A549 (cell line): ENCODE results near the gene HIC2.
"Not testable (repeated sequence)": the region's sequence is repeated elsewhere in the genome, so short reads cannot be mapped to it uniquely, and the experiment has no call there.

Experiments used
- CHD4 ChIP-seq: fragments of 200-600 bp; sonication (generic); IDR thresholded peaks from 2 replicates; pipeline ENCODE4 v1.6.1; 2016; ENCODE audit warnings: antibody characterized with exemption, mild to moderate bottlenecking, borderline replicate concordance
- CTCF ChIP-seq: fragments of >200 bp; sonication (Bioruptor Twin); formaldehyde crosslinking; IDR thresholded peaks from 3 replicates; pipeline ENCODE4 v1.5.1; 2016
- EP300 ChIP-seq, 2 experiments: fragments of >200 bp; sonication (Bioruptor Twin); formaldehyde crosslinking; IDR thresholded peaks; 2 replicates in 1 of 2; 3 replicates in 1 of 2; pipeline ENCODE4 v1.6.1; 2016 to 2017
- JUN ChIP-seq, 2 experiments: fragments of >200 bp; sonication (Bioruptor Twin); formaldehyde crosslinking; IDR thresholded peaks; 2 replicates in 1 of 2; 3 replicates in 1 of 2; pipeline ENCODE4 v1.6.1; 2016 to 2017
- KDM1A ChIP-seq: fragments of 200-600 bp; sonication (generic); IDR thresholded peaks from 2 replicates; pipeline ENCODE4 v1.6.1; 2016; ENCODE audit warnings: low read depth, mild to moderate bottlenecking
- MAX ChIP-seq: IDR thresholded peaks from 2 replicates; pipeline ENCODE4 v1.6.1; 2012
- MAZ ChIP-seq: fragments of 150-350 bp; IDR thresholded peaks from 2 replicates; pipeline ENCODE4 v1.6.1; 2014; ENCODE audit warnings: antibody characterized with exemption, low read depth, low read length, borderline replicate concordance
- MYC ChIP-seq: IDR thresholded peaks from 2 replicates; pipeline ENCODE4 v1.6.1; 2012; ENCODE audit warnings: mild to moderate bottlenecking, inconsistent platforms, low read length, improper control_type of control experiment, borderline replicate concordance
- POLR2A ChIP-seq: IDR thresholded peaks from 2 replicates; pipeline ENCODE4 v1.6.1; 2012; ENCODE audit warnings: mild to moderate bottlenecking, low read length
- REST ChIP-seq: fragments of 200-600 bp; sonication (generic); IDR thresholded peaks from 2 replicates; pipeline ENCODE4 v1.6.1; 2016; ENCODE audit warnings: antibody characterized with exemption, mild to moderate bottlenecking, moderate library complexity
- TF ChIP-seq, protein P1 (sequence below): IDR thresholded peaks from 2 replicates; pipeline ENCODE4 v1.6.1; 2012; ENCODE audit warnings: low read depth, borderline replicate concordance
- TF ChIP-seq, protein P2 (sequence below): fragments of >200 bp; sonication (Bioruptor Twin); formaldehyde crosslinking; IDR thresholded peaks from 3 replicates; pipeline ENCODE4 v1.6.1; 2016

DNA sequence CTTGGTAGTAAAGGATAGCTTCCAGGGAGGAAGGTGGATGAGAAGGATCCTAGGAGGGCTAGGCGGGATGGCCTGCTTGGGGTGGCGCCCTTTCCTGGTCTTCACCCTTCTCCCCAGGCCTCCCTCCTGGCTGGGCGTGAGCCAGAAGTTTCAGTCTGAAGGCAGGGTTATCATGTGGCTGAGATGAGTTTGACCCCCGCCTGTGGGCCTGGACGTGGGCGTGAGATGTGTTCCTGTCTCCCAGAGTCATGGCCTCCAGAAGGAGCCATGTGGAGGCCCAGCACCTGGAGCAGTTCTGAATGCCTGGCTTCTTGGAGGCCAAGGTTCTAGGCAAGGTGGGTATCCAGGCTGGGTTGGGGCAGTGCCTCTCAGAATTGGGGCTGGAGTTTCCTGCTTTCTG is 20.8 kb downstream of the HIC2 start:
- not testable (repeated sequence) for TF ChIP-seq POLR2A; MAZ; EP300 (IDR thresholded peaks at IDR 0.05); MAX; CTCF; KDM1A; MYC; JUN (IDR thresholded peaks at IDR 0.05); CHD4; REST
- TF ChIP-seq, protein P1, sequence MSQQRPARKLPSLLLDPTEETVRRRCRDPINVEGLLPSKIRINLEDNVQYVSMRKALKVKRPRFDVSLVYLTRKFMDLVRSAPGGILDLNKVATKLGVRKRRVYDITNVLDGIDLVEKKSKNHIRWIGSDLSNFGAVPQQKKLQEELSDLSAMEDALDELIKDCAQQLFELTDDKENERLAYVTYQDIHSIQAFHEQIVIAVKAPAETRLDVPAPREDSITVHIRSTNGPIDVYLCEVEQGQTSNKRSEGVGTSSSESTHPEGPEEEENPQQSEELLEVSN = not testable (repeated sequence)
- TF ChIP-seq, protein P2, sequence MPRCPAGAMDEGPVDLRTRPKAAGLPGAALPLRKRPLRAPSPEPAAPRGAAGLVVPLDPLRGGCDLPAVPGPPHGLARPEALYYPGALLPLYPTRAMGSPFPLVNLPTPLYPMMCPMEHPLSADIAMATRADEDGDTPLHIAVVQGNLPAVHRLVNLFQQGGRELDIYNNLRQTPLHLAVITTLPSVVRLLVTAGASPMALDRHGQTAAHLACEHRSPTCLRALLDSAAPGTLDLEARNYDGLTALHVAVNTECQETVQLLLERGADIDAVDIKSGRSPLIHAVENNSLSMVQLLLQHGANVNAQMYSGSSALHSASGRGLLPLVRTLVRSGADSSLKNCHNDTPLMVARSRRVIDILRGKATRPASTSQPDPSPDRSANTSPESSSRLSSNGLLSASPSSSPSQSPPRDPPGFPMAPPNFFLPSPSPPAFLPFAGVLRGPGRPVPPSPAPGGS = not testable (repeated sequence)
